ENCODE measurements around the gene SGMS1.
"Not testable (repeated sequence)": the region's sequence is repeated elsewhere in the genome, so short reads cannot be mapped to it uniquely, and the experiment has no call there.

The SGMS1 gene

GRCh38 chr10:50552771-50553535 is 70.8 kb downstream of the SGMS1 start:
- DNase-seq: no peak

- no peak for DNase-seq
Measured at GRCh38 chr10:50552308-50552707, 71.4 kb downstream of the SGMS1 start.

GRCh38 chr10:50551894-50552293 is 71.9 kb downstream of the SGMS1 start:
- DNase-seq: no peak

- DNase-seq: no peak
Measured at GRCh38 chr10:50550291-50550839, 73.4 kb downstream of the SGMS1 start.

- DNase-seq: not testable (repeated sequence)
Measured at GRCh38 chr10:50549186-50549585, 74.6 kb downstream of the SGMS1 start.

GRCh38 chr10:50548481-50548880 is 75.3 kb downstream of the SGMS1 start:
- DNase-seq: not testable (repeated sequence)

- DNase-seq: not testable (repeated sequence)
Measured at GRCh38 chr10:50546287-50546686, 77.5 kb downstream of the SGMS1 start.

GRCh38 chr10:50545846-50546245 is 77.9 kb downstream of the SGMS1 start:
- DNase-seq: no peak

GRCh38 chr10:50544857-50545429 is 78.8 kb downstream of the SGMS1 start:
- no peak for DNase-seq

GRCh38 chr10:50544095-50544856 is 79.5 kb downstream of the SGMS1 start:
- no peak for DNase-seq

GRCh38 chr10:50542871-50543270 is 80.9 kb downstream of the SGMS1 start:
- DNase-seq: no peak

GRCh38 chr10:50541921-50542320 is 81.8 kb downstream of the SGMS1 start:
- no peak for DNase-seq

- no peak for DNase-seq
Measured at GRCh38 chr10:50541317-50541716, 82.4 kb downstream of the SGMS1 start.

- no peak for DNase-seq
Measured at GRCh38 chr10:50540826-50541122, 83.0 kb downstream of the SGMS1 start.

GRCh38 chr10:50540069-50540825 is 83.5 kb downstream of the SGMS1 start:
- DNase-seq: no peak

GRCh38 chr10:50538555-50539398 is 85.0 kb downstream of the SGMS1 start:
- DNase-seq: no peak

- no peak for DNase-seq
Measured at GRCh38 chr10:50536617-50537240, 87.0 kb downstream of the SGMS1 start.

- not testable (repeated sequence) for DNase-seq
Measured at GRCh38 chr10:50534748-50535376, 88.9 kb downstream of the SGMS1 start.

GRCh38 chr10:50533296-50533695 is 90.5 kb downstream of the SGMS1 start:
- no peak for DNase-seq

GRCh38 chr10:50531388-50532077 is 92.2 kb downstream of the SGMS1 start:
- no peak for DNase-seq
